Gastroesophageal sphincter (tissue), 4 donors: ENCODE measurements around the gene PNPLA8. TPM values are rescaled to one million over a fixed set of nuclear protein-coding genes. Genes with fewer than 3 reads are reported as not detected.

Experiments used
- ATAC-seq: fragments of 150-250 bp; one replicate; pipeline ENCODE4 v1.9.1; 2016; ENCODE audit warnings: mild to moderate bottlenecking, moderate library complexity
- H3K27ac ChIP-seq, 4 donors: fragments of 200-600 bp; sonication (generic) in 3 of 4; 1 replicate in 3 of 4; 2 replicates in 1 of 4; pipeline ENCODE4 v1.5.1; 2016 to 2019
- H3K27me3 ChIP-seq: fragments of 200-600 bp; sonication (generic); one replicate; pipeline ENCODE4 v1.5.1; 2019
- H3K36me3 ChIP-seq, 2 donors: fragments of 200-600 bp; sonication (generic); one replicate each; pipeline ENCODE4 v1.5.1; 2019; ENCODE audit warnings: control low read depth in 1 of 2
- H3K4me1 ChIP-seq, 3 donors: fragments of 200-600 bp; sonication (generic); 1 replicate in 2 of 3; 2 replicates in 1 of 3; pipeline ENCODE4 v1.5.1; 2016 to 2019; ENCODE audit warnings: control low read depth in 2 of 3
- H3K4me3 ChIP-seq, 2 donors: fragments of 200-600 bp; sonication (generic); one replicate each; pipeline ENCODE4 v1.5.1; 2019; ENCODE audit warnings: mild to moderate bottlenecking in 1 of 2, moderate library complexity in 1 of 2
- H3K9me3 ChIP-seq, 3 donors: fragments of 200-600 bp; sonication (generic); one replicate each; pipeline ENCODE4 v1.5.1; 2017 to 2019; ENCODE audit warnings: control low read depth in 2 of 3
- EP300 ChIP-seq: sonication (generic); formaldehyde crosslinking; IDR thresholded peaks from one replicate; pipeline ENCODE4 v1.6.1; 2017; ENCODE audit warnings: antibody characterized with exemption, mild to moderate bottlenecking
- POLR2A ChIP-seq, 2 donors: fragments of 450-650 bp; IDR thresholded peaks; one replicate each; pipeline ENCODE4 v1.6.1; 2017; ENCODE audit warnings: antibody characterized with exemption in 2 of 2, mild to moderate bottlenecking in 2 of 2, moderate library complexity in 1 of 2
- POLR2AphosphoS5 ChIP-seq: sonication (generic); formaldehyde crosslinking; IDR thresholded peaks from one replicate; pipeline ENCODE4 v1.6.1; 2017; ENCODE audit warnings: antibody characterized with exemption
- WGBS, 2 donors: methylation state at CpG; one replicate each; pipeline ENCODE4 v1.1.5; 2018; ENCODE audit warnings: low coverage in 1 of 2; 5-methylcytosine and 5-hydroxymethylcytosine counted together
- total RNA-seq, 4 donors: library from RNA; depleted of rRNA; stranded (reverse); fragments of >200 nt; gene quantifications; one replicate each; pipeline ENCODE4 v1.1.0, GENCODE V29; 2016
- TF ChIP-seq, protein P1 (sequence below), 4 experiments: fragments of 200-600 bp in 2 of 4; fragments of 450-650 bp in 2 of 4; sonication (generic) in 1 of 4; IDR thresholded peaks; one replicate each; pipeline ENCODE4 v1.5.1; 2017 to 2019; ENCODE audit warnings: antibody characterized with exemption in 4 of 4, mild to moderate bottlenecking in 2 of 4, moderate library complexity in 2 of 4

PNPLA8 gene
- total RNA-seq, 4 donors from 2014 or later = 28.3 to 52.1 (median 44.9) TPM

DNA sequence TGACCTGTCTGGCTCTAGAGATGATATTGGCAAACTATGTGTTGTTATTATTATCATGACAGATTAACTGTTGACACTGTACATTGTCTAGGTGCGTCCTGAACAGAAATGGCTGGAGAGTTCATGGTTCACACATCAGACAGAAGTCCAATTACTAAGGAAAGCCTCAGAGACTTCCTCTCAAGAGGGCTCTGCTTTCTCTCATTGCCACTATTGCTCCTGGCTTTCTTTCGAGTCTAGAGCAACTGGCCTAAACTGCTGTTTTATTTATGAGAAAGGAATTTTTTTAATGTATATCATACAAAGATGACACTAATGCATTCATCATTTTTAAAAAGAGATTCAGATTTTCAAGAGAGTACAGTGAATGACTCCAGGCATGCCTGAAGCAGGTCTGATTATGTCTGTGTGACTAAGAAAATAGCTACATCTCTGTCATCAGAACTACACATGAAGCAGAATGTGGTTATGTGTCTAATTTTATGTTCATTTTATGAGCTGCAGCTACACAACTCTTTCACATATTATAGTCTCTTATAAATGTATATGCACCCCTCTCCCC is 100.1 kb downstream of the PNPLA8 start:
- Histone ChIP-seq H3K4me3 (no peak overlapping the region), H3K27ac (no peak overlapping the region), H3K4me1 (no peaks in the 10 kb centered on the region), H3K9me3 (no peaks in the 10 kb centered on the region), H3K27me3 (no peaks in the 10 kb centered on the region), H3K36me3 (no peaks in the 10 kb centered on the region)
- WGBS, 2 donors = 5 to 12% methylated on average over 2 of the region's 2 CpGs
- no peak for TF ChIP-seq POLR2AphosphoS5
- TF ChIP-seq EP300 = no peak
- TF ChIP-seq, protein P1, sequence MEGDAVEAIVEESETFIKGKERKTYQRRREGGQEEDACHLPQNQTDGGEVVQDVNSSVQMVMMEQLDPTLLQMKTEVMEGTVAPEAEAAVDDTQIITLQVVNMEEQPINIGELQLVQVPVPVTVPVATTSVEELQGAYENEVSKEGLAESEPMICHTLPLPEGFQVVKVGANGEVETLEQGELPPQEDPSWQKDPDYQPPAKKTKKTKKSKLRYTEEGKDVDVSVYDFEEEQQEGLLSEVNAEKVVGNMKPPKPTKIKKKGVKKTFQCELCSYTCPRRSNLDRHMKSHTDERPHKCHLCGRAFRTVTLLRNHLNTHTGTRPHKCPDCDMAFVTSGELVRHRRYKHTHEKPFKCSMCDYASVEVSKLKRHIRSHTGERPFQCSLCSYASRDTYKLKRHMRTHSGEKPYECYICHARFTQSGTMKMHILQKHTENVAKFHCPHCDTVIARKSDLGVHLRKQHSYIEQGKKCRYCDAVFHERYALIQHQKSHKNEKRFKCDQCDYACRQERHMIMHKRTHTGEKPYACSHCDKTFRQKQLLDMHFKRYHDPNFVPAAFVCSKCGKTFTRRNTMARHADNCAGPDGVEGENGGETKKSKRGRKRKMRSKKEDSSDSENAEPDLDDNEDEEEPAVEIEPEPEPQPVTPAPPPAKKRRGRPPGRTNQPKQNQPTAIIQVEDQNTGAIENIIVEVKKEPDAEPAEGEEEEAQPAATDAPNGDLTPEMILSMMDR (IDR thresholded peaks at IDR 0.05) = no peak
- TF ChIP-seq POLR2A (IDR thresholded peaks at IDR 0.05) = no peak
- ATAC-seq = no peak

DNA sequence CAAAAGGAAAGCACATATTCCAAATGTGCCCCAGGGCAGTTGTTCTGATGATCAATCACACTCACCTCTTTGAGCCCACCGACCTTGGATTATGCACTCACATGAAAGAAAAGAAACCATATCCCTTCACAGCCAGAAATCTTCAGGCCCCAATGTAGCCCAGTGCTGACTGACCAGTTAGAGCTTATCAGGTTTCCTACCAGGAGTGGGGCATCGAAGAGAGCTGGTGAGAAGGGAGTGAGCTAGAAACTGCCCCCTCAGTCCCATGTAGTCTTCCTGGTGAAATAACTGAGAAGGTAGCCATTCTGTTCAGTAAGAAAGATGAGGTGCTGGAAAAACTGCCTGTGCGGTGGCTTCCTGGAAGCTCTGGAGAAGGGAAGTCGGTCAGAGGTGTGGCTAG is 101.9 kb downstream of the PNPLA8 start:
- Histone ChIP-seq H3K36me3 (no peaks in the 10 kb centered on the region), H3K27ac (no peak overlapping the region), H3K9me3 (no peaks in the 10 kb centered on the region), H3K27me3 (no peaks in the 10 kb centered on the region), H3K4me3 (no peak overlapping the region), H3K4me1 (no peaks in the 10 kb centered on the region)
- ATAC-seq = no peak
- WGBS, 2 donors = 74 to 88% methylated on average over 2 to 3 of the region's 4 CpGs
- TF ChIP-seq EP300 (no peak), POLR2A (IDR thresholded peaks at IDR 0.05) (no peak), POLR2AphosphoS5 (no peak)
- TF ChIP-seq, protein P1 (IDR thresholded peaks at IDR 0.05) = no peak

DNA sequence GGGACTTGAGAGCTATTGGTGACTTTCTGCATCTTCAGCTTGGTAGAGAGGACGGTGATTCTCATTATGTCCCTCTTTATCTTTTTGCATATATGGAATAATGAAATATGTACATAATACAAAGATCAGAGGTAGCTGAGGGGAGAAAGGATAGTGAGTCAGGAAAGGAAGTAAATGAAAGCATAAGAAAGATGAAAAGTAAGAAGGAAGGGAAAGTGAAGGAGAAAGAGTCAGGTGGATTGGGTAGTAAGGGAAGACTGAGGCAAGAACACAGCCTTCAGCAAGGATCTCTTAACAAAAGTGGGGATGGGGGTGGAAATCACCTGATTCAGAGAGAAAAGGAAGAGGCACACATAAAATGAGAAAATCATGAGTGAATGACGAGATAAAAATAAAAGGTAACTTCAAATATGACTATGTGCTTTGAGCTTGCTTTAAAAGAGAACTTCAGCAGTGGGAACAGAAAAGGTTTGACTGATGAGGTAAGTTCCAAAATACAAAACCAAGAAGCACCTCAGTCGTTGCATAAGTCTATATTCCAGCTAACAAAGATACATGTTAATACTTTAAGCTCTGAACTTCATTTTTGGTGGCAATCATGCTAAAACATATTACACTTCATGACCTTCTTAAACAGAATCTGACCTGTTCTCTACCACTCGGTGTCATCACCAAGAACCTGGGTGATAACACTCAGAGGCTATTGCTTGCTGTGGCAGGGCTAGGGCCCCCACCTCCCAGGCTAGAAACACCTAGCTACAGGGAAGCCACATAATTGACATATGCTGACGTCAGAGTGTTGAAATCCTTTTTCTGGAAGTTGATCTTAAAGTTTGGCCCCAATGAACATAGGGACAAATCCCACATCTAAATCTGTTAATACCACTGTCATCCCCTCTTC is 102.6 kb downstream of the PNPLA8 start:
- Histone ChIP-seq H3K27me3 (no peaks in the 10 kb centered on the region), H3K4me1 (no peaks in the 10 kb centered on the region), H3K36me3 (no peaks in the 10 kb centered on the region), H3K4me3 (no peak overlapping the region), H3K9me3 (no peaks in the 10 kb centered on the region), H3K27ac (no peak overlapping the region)
- ATAC-seq = no peak
- TF ChIP-seq POLR2AphosphoS5 = no peak
- TF ChIP-seq POLR2A (IDR thresholded peaks at IDR 0.05) = no peak
- no peak for TF ChIP-seq EP300
- TF ChIP-seq, protein P1 (IDR thresholded peaks at IDR 0.05) = no peak
- 78 to 93% methylated on average over 4 to 5 of the region's 5 CpGs for WGBS, 2 donors

DNA sequence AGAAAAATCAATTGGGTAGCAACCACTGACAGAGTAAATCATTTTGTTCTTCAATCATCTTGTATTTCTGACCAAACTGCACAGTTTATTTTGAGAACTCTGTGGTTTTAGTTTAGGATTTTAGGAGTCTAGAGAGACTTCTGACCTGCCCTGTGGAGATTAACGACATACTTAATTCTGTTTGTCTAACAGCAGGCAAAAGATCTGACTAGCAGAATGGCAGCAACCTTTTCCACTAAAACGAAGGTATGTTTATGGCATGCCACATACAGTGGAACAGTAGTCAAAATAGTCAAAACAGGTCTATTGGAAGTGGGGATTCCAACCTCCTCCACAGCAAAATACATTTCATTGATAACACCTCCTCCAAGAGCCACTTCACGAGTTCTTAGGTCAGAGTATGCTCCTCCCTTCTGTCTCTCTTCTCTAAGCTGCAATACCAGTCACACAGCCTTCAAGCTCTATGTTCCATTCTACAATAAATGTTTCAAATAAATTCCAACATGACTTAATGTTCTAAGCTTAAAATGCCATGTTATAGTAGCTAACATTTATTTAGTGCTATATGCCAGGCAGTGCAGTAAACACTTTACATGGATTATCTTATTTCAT is 104.1 kb downstream of the PNPLA8 start:
- H3K36me3 ChIP-seq = no peaks in the 10 kb centered on the region
- TF ChIP-seq POLR2A (IDR thresholded peaks at IDR 0.05) (no peak), POLR2AphosphoS5 (no peak), EP300 (no peak)
- TF ChIP-seq, protein P1 (IDR thresholded peaks at IDR 0.05) = no peak
- no peaks in the 10 kb centered on the region for H3K9me3 ChIP-seq
- no peaks in the 10 kb centered on the region for H3K4me1 ChIP-seq
- no peak overlapping the region for H3K4me3 ChIP-seq
- ATAC-seq = no peak
- no peak overlapping the region for H3K27ac ChIP-seq
- 44 to 48% methylated on average over 3 of the region's 3 CpGs for WGBS, 2 donors
- no peaks in the 10 kb centered on the region for H3K27me3 ChIP-seq

Other genes with a start within 250 kb of the PNPLA8 start
- 1 to 10 TPM; 1.3 to 4.7 (median 2.2) TPM for gene NRCAM, start 69.7 kb downstream of the PNPLA8 start, total RNA-seq
- 10 to 100 TPM; 30.8 to 41.7 (median 36.2) TPM for gene THAP5, start 43.6 kb upstream of the PNPLA8 start, total RNA-seq
- 10 to 100 TPM; 17.4 to 31.2 (median 24.4) TPM for gene DNAJB9, start 43.7 kb upstream of the PNPLA8 start, total RNA-seq